Right lobe of liver (tissue), 6 donors: ENCODE measurements around the gene PDZD7. TPM values are rescaled to one million over a fixed set of nuclear protein-coding genes. Genes with fewer than 3 reads are reported as not detected.
A peak's percentile ranks its signal among the peaks of the same experiment; 100 is the strongest.

Source experiments
- ATAC-seq, 4 donors: fragments of 200-7000 bp; cut with Tn5 transposase; one replicate each; pipeline ENCODE4 v1.9.1; 2020; ENCODE audit warnings: mild to moderate bottlenecking in 4 of 4, moderate library complexity in 4 of 4
- DNase-seq, 3 donors: peaks; one replicate each; pipeline ENCODE4 v3.0.0-alpha.2; 2020
- H3K27ac ChIP-seq, 3 donors: fragments of 200-600 bp; one replicate each; pipeline ENCODE4 v1.8.0; 2022
- H3K27me3 ChIP-seq, 2 donors: fragments of 200-600 bp; one replicate each; pipeline ENCODE4 v1.8.0; 2022
- H3K36me3 ChIP-seq, 4 donors: fragments of 200-600 bp; sonication (generic) in 1 of 4; one replicate each; pipeline versions ENCODE4 v1.5.1 to v1.8.0; 2017 to 2022; ENCODE audit warnings: control low read depth in 1 of 4
- H3K4me1 ChIP-seq, 4 donors: fragments of 200-600 bp; sonication (generic) in 1 of 4; one replicate each; pipeline versions ENCODE4 v1.5.1 to v1.8.0; 2017 to 2022; ENCODE audit warnings: control low read depth in 1 of 4
- H3K4me3 ChIP-seq, 3 donors: fragments of 200-600 bp; one replicate each; pipeline ENCODE4 v1.8.0; 2022
- H3K9me3 ChIP-seq, 4 donors: fragments of 200-600 bp; sonication (generic) in 1 of 4; one replicate each; pipeline versions ENCODE4 v1.5.1 to v1.8.0; 2017 to 2022; ENCODE audit warnings: control low read depth in 1 of 4
- CTCF ChIP-seq, 4 donors: fragments of 200-600 bp in 3 of 4; fragments of 450-650 bp in 1 of 4; IDR thresholded peaks; one replicate each; pipeline versions ENCODE4 v1.5.1 to v1.8.0; 2016 to 2022; ENCODE audit warnings: antibody characterized with exemption in 4 of 4, mild to moderate bottlenecking in 2 of 4
- POLR2A ChIP-seq: fragments of 450-650 bp; IDR thresholded peaks from one replicate; pipeline ENCODE4 v1.6.1; 2017; ENCODE audit warnings: antibody characterized with exemption, mild to moderate bottlenecking
- WGBS: methylation state at CpG from one replicate; pipeline ENCODE4 v1.1.6; 2018; ENCODE audit warnings: low coverage, low lambda C conversion rate; ENCODE audit not compliant: insufficient coverage; ENCODE audit errors: missing lambda C conversion rate; 5-methylcytosine and 5-hydroxymethylcytosine counted together
- intact Hi-C, 2 donors: fragments of 100-400 bp; cut with DNase I; formaldehyde crosslinking; loops; one replicate each; pipeline versions ENCODE4 v1.11.2 to v1.14.1; 2022
- long read RNA-seq: library from polyadenylated mRNA; unstranded; transcript quantifications from one replicate; pipeline ENCODE4 v2.0.0, GENCODE V29; 2019
- total RNA-seq, 6 experiments: library from RNA; depleted of rRNA in 2 of 6; stranded (reverse); fragments of >200 nt in 2 of 6; fragmentation: NEBNext Ultra II Directional in 3 of 6; extraction: Animal tissue kit (Norgen Biotek cat#: 25700) in 3 of 6; gene quantifications; one replicate each; pipeline versions ENCODE4 v1.1.0 to v1.2.4, GENCODE V29; 2016 to 2023
- donor health status: DM: no; HTN: yes; CAD: no.
- donor health status: DM: no; HTN: no; CAD: no.
- donor health status: DM: no; HTN: no; CAD: no.
- donor health status: DM: no; HTN: yes; CAD: no.
- donor health status: DM: no; HTN: yes; CAD: no.

The PDZD7 gene
- total RNA-seq, result under 1 TPM in 5 of 6 experiments, not detected in 1; 0.15 to 0.50 (median 0.20) TPM
- long read RNA-seq, result 0 reads

GRCh38 chr10:101031128-101031795 lies at the start of gene PDZD7, which contains the start of gene SFXN3:
PDZD7 (minus strand) TSS chr10:101031129; CDS start chr10:101030219, 910 bp downstream.
SFXN3 (plus strand) TSS chr10:101031234; CDS start chr10:101034695, 3,461 bp downstream.
- Histone ChIP-seq H3K36me3 (no peaks in the 10 kb centered on the region), H3K4me1 (peaks cover 0 to 12% (median 0%) of the 10 kb centered on the region in 4 donors), H3K9me3 (no peaks in the 10 kb centered on the region), H3K27me3 (no peaks in the 10 kb centered on the region), H3K4me3 (peak within 1 kb of the TSS; percentile 58 to 78 (median 66)), H3K27ac (peak within 1 kb of the TSS; percentile 81 to 90 (median 90))
- DNase-seq (peak; percentile 98 to 99 (median 99)), ATAC-seq (peak; percentile 89 to 96 (median 95))
- intact Hi-C loops, result no loop called here
- TF ChIP-seq POLR2A, result peak; percentile 25
- TF ChIP-seq CTCF (IDR thresholded peaks at IDR 0.05), result no peak
- WGBS, result 0% methylated on average over 12 of the region's 38 CpGs

GRCh38 chr10:101079874-101080273 lies 48.9 kb upstream of the PDZD7 start:
- no peak for TF ChIP-seq CTCF (IDR thresholded peaks at IDR 0.05)
- TF ChIP-seq POLR2A, result no peak

GRCh38 chr10:101076630-101077029 lies 45.7 kb upstream of the PDZD7 start:
- ATAC-seq, result no peak
- intact Hi-C loops, result no loop called here
- no peak overlapping the region for H3K27ac ChIP-seq
- no peaks in the 10 kb centered on the region for H3K36me3 ChIP-seq
- WGBS, result 59% methylated on average over 4 of the region's 5 CpGs
- no peaks in the 10 kb centered on the region for H3K27me3 ChIP-seq
- no peak for TF ChIP-seq CTCF (IDR thresholded peaks at IDR 0.05)
- no peak for TF ChIP-seq POLR2A
- no peaks in the 10 kb centered on the region for H3K9me3 ChIP-seq
- no peak for DNase-seq
- H3K4me1 ChIP-seq, result no peaks in the 10 kb centered on the region
- H3K4me3 ChIP-seq, result no peak overlapping the region

More at GRCh38 chr10:101079874-101080273, 48.9 kb upstream of the PDZD7 start:
- Histone ChIP-seq H3K36me3 (no peaks in the 10 kb centered on the region), H3K27ac (no peak overlapping the region), H3K9me3 (no peaks in the 10 kb centered on the region), H3K4me3 (no peak overlapping the region), H3K27me3 (no peaks in the 10 kb centered on the region), H3K4me1 (no peaks in the 10 kb centered on the region)
- no peak for ATAC-seq
- intact Hi-C loops, result no loop called here
- no peak for DNase-seq
- no CpG with 5 or more reads among the region's 1 CpG for WGBS

- Histone ChIP-seq H3K9me3 (no peaks in the 10 kb centered on the region), H3K27ac (no peak overlapping the region), H3K4me3 (no peak overlapping the region), H3K4me1 (no peaks in the 10 kb centered on the region), H3K27me3 (no peaks in the 10 kb centered on the region), H3K36me3 (no peaks in the 10 kb centered on the region)
- no peak for TF ChIP-seq POLR2A
- TF ChIP-seq CTCF (IDR thresholded peaks at IDR 0.05), result no peak
- no peak for DNase-seq
- ATAC-seq, result no peak
- intact Hi-C loops, result no loop called here
- 15% methylated on average over 4 of the region's 4 CpGs for WGBS
Measured at GRCh38 chr10:101075775-101076174, 44.8 kb upstream of the PDZD7 start.
